Endothelial cell of umbilical vein (primary cell): ENCODE measurements around the gene PLEKHG7. TPM values are rescaled to one million over a fixed set of nuclear protein-coding genes. Genes with fewer than 3 reads are reported as not detected.

ENCODE experiments used
- BruUV-seq: library from RNA; stranded (reverse); fragments of 400-500 nt; replicated peaks from 2 replicates; lab custom pipeline; 2021; lab: Mats Ljungman, UMichigan
- CTCF ChIA-PET: fragments of 300-600, 350-600 bp; sonication (Branson Sonifier 250); formaldehyde crosslinking; loops from one replicate; lab custom pipeline; 2021; ENCODE audit warnings: antibody characterized with exemption, inconsistent platforms; lab: Charles Lee
- POLR2A ChIA-PET: fragments of 300-600, 350-600 bp; sonication (Branson Sonifier 250); formaldehyde crosslinking; loops from one replicate; lab custom pipeline; 2021; ENCODE audit warnings: antibody characterized with exemption, inconsistent platforms; lab: Charles Lee
- DNase-seq: peaks from one replicate; pipeline ENCODE4 v3.0.0-alpha.2; 2011; ENCODE audit warnings: low read depth, low spot score
- FAIRE-seq: peaks from 2 replicates; lab custom pipeline; 2011; peaks lifted over from hg19 to GRCh38; lab: Jason Lieb, UNC
- H2AFZ ChIP-seq: 2 replicates; pipeline ENCODE4 v1.6.0; 2012; ENCODE audit warnings: low read depth, low read length, control low read depth, inconsistent platforms
- H3K27ac ChIP-seq: 2 replicates; pipeline ENCODE4 v1.5.1; 2011; ENCODE audit warnings: low read depth, mild to moderate bottlenecking, control low read depth, low read length, moderate library complexity; ENCODE audit not compliant: insufficient read depth
- H3K27me3 ChIP-seq, 2 experiments: 2 replicates each; pipeline versions ENCODE4 v1.6.0 to v1.6.1; 2011; ENCODE audit warnings: low read length in 2 of 2, mixed read lengths in 1 of 2; ENCODE audit not compliant: control insufficient read depth in 2 of 2, insufficient read depth in 2 of 2
- H3K36me3 ChIP-seq, 2 experiments: 2 replicates in 1 of 2; 3 replicates in 1 of 2; pipeline ENCODE4 v1.5.1; 2011; ENCODE audit warnings: low read length in 2 of 2, mild to moderate bottlenecking in 1 of 2, moderate library complexity in 1 of 2; ENCODE audit not compliant: control insufficient read depth in 2 of 2, insufficient read depth in 2 of 2; ENCODE audit errors: extremely low read depth in 1 of 2
- H3K4me1 ChIP-seq: 3 replicates; pipeline ENCODE4 v1.5.1; 2011; ENCODE audit warnings: mild to moderate bottlenecking, low read length; ENCODE audit not compliant: control insufficient read depth, insufficient read depth; ENCODE audit errors: extremely low read depth
- H3K4me2 ChIP-seq: 2 replicates; pipeline ENCODE4 v1.6.1; 2011; ENCODE audit warnings: low read length, control low read depth, mixed read lengths; ENCODE audit not compliant: insufficient read depth
- H3K4me3 ChIP-seq, 3 experiments: fragments of 200-600 bp in 1 of 3; sonication (generic), shearing (Covaris generic) in 1 of 3; replicated peaks in 1 of 3; 2 replicates each; pipeline ENCODE4 v1.5.1; 2011 to 2016; ENCODE audit warnings: control low read depth in 3 of 3, low read length in 3 of 3, mild to moderate bottlenecking in 2 of 3, inconsistent platforms in 1 of 3, low read depth in 1 of 3, moderate library complexity in 1 of 3; ENCODE audit not compliant: insufficient read depth in 1 of 3
- H3K79me2 ChIP-seq: 2 replicates; pipeline ENCODE4 v1.6.0; 2012; ENCODE audit warnings: low read length, inconsistent platforms; ENCODE audit not compliant: control insufficient read depth, insufficient read depth
- H3K9ac ChIP-seq: replicated peaks from 2 replicates; pipeline ENCODE3; 2011; ENCODE audit warnings: low read length, control low read depth; ENCODE audit not compliant: insufficient read depth; ENCODE audit errors: extremely low read depth
- H3K9me1 ChIP-seq: replicated peaks from 3 replicates; pipeline ENCODE4 v1.6.0; 2011; ENCODE audit warnings: mild to moderate bottlenecking, low read length; ENCODE audit not compliant: control insufficient read depth, insufficient read depth; ENCODE audit errors: extremely low read depth
- H3K9me3 ChIP-seq: replicated peaks from 2 replicates; pipeline ENCODE4 v1.5.1; 2012; ENCODE audit warnings: low read length, inconsistent platforms; ENCODE audit not compliant: control insufficient read depth, insufficient read depth
- H4K20me1 ChIP-seq: replicated peaks from 2 replicates; pipeline ENCODE3; 2011; ENCODE audit warnings: mild to moderate bottlenecking, low read length; ENCODE audit not compliant: control insufficient read depth, insufficient read depth; ENCODE audit errors: extremely low read depth
- CTCF ChIP-seq, 2 donors: IDR thresholded peaks; 1 replicate in 1 of 2; 2 replicates in 1 of 2; pipeline ENCODE4 v1.5.1; 2011; ENCODE audit warnings: low read length in 2 of 2, mild to moderate bottlenecking in 2 of 2, moderate library complexity in 2 of 2, control low read depth in 1 of 2, inconsistent platforms in 1 of 2, low read depth in 1 of 2; ENCODE audit not compliant: insufficient read depth in 1 of 2; ENCODE audit errors: extremely low read depth in 1 of 2
- EZH2 ChIP-seq: IDR thresholded peaks from 2 replicates; pipeline ENCODE4 v1.6.1; 2012; ENCODE audit warnings: borderline replicate concordance, low read depth, mild to moderate bottlenecking, moderate library complexity, low read length, inconsistent platforms; ENCODE audit not compliant: severe bottlenecking
- FOS ChIP-seq: IDR thresholded peaks from 2 replicates; pipeline ENCODE4 v1.6.1; 2011; ENCODE audit warnings: mild to moderate bottlenecking, low read length, moderate library complexity, borderline replicate concordance; ENCODE audit not compliant: insufficient read depth
- GATA2 ChIP-seq: IDR thresholded peaks from 2 replicates; pipeline ENCODE4 v1.7.0; 2011; ENCODE audit warnings: low read depth, mild to moderate bottlenecking, moderate library complexity, mixed read lengths, low read length; ENCODE audit not compliant: insufficient read length, insufficient read depth
- JUN ChIP-seq: IDR thresholded peaks from 2 replicates; pipeline ENCODE4 v1.6.1; 2011; ENCODE audit warnings: borderline replicate concordance, low read depth; ENCODE audit not compliant: insufficient read length, insufficient read depth
- MAX ChIP-seq: IDR thresholded peaks from 2 replicates; pipeline ENCODE4 v1.6.1; 2011; ENCODE audit not compliant: insufficient read depth, insufficient read length
- POLR2AphosphoS5 ChIP-seq: IDR thresholded peaks from 2 replicates; pipeline ENCODE4 v1.6.1; 2012; ENCODE audit warnings: low read depth, mild to moderate bottlenecking, control low read depth, low read length, moderate library complexity; ENCODE audit not compliant: insufficient read depth
- dilution Hi-C: fragments of 300-500 bp; cut with MboI; formaldehyde crosslinking; loops from one replicate; pipeline ENCODE4 v1.15.0; 2019; ENCODE audit warnings: low sequenced_read_pairs; ENCODE audit not compliant: extremely low pct_ligation_motif_present
- intact Hi-C: fragments of 100-400 bp; cut with micrococcal nuclease; formaldehyde crosslinking; loops from one replicate; pipeline ENCODE4 v1.10.0; 2022
- polyA plus RNA-seq, 4 experiments: library from polyadenylated mRNA; depleted of rRNA in 3 of 4; stranded (reverse) in 3 of 4; unstranded in 1 of 4; fragments of >200 nt; gene quantifications; 2 replicates each; pipeline versions ENCODE4 v1.2.1 to v1.2.3, GENCODE V29; 2011 to 2012; ENCODE audit warnings: missing spikeins in 1 of 4
- total RNA-seq: library from RNA; stranded (reverse); gene quantifications from 2 replicates; pipeline ENCODE4 v1.2.3, GENCODE V29; 2021

Gene PLEKHG7
- total and polyA plus RNA-seq, 2 donors (not counting 3 experiments of a cell fraction or from before 2014, with no cell fraction given), result not detected

DNA sequence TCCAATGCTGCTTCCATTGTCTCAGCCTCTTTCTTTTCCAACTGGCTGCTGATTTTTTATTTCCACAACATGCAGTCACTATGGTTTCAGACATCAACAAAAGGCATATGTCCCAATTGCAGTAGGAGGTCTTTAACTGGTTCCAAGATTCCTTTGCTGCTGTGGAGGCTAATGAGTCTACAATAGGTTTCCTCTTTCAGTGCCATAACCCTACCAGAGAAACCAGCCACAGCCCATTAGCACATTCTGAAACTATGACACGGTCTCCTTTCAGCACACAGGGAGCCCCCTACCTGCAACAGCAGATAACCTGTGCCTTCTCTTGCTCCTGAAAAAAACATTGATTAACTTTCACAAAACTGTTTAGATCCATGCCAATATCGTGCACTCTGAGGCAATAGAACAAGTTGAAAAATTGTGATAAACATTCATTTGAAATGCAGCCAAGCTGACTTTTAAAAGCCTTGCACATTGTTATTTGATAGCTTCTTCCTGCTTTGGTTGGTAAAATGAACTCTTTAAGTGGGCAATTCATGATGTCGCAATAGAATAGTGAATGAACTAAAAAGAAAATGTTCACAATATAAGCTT lies 32.4 kb downstream of the PLEKHG7 start:
- intact Hi-C loops, result no loop called here
- Histone ChIP-seq H2AFZ (peak overlapping the region; percentile 17), H3K4me2 (no peak overlapping the region), H4K20me1 (no peaks in the 10 kb centered on the region), H3K4me3 (no peak overlapping the region), H3K27ac (no peak overlapping the region), H3K9ac (no peak overlapping the region), H3K27me3 (peaks cover 1 to 2% of the 10 kb centered on the region in 2 experiments), H3K79me2 (no peaks in the 10 kb centered on the region), H3K36me3 (no peaks in the 10 kb centered on the region), H3K4me1 (peaks cover 4% of the 10 kb centered on the region), H3K9me3 (no peaks in the 10 kb centered on the region), H3K9me1 (no peaks in the 10 kb centered on the region)
- no peak for TF ChIP-seq GATA2
- TF ChIP-seq POLR2AphosphoS5, result no peak
- TF ChIP-seq CTCF (IDR thresholded peaks at IDR 0.05; ENCODE audit: extremely low read depth in 1 of 2, insufficient read depth in 1 of 2, low read depth in 1 of 2, low read length in 2 of 2), result no peak
- TF ChIP-seq JUN, result no peak
- no peak for TF ChIP-seq EZH2
- no peak for TF ChIP-seq MAX
- no peak for TF ChIP-seq FOS
- dilution Hi-C loops, result no loop called here
- DNase-seq (peak; percentile 94), FAIRE-seq (peak; percentile 46)
- POLR2A ChIA-PET, result no interaction called here
- no TSS peak for BruUV-seq
- CTCF ChIA-PET, result interaction anchor here (1.0 to 1.4 kb wide), 3 partner anchors 9 to 19 kb away, joined by 4 to 9 read pairs (median 4); no protein-coding TSS in a partner anchor
